NB4 (cell line): ENCODE data around the gene TAF12.

Experiments
- POLR2A ChIP-seq: IDR thresholded peaks from 2 replicates; pipeline ENCODE4 v1.6.1; 2011; ENCODE audit warnings: mild to moderate bottlenecking; ENCODE audit not compliant: insufficient read length; ENCODE audit errors: extremely low read depth
- TF ChIP-seq, protein P1 (sequence below): IDR thresholded peaks from 2 replicates; pipeline ENCODE4 v1.6.1; 2011; ENCODE audit warnings: low read depth, low read length
- TF ChIP-seq, protein P2 (sequence below): IDR thresholded peaks from one replicate; pipeline ENCODE4 v1.5.1; 2012; ENCODE audit warnings: low read depth, low read length

DNA sequence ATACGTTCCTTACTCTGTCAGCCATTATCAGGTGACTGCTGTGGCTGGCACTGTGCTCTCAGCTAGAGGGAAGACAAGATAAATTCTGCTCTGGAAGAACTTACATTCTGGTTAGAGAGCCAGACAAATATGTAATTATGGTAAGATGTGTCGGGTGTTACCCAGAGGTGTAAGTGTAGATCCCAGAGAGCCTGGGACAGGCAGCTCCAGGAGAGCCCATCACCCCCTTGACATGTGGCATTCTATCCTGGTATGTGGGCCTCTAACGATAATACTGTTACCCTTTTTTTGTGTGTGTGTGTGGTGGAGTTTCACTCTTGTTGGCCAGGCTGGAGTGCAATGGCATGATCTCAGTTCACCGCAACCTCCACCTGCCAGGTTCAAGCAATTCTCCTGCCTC is 71.0 kb downstream of the TAF12 start:
- TF ChIP-seq, protein P1, sequence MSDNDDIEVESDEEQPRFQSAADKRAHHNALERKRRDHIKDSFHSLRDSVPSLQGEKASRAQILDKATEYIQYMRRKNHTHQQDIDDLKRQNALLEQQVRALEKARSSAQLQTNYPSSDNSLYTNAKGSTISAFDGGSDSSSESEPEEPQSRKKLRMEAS, result no peak
- TF ChIP-seq, protein P2, sequence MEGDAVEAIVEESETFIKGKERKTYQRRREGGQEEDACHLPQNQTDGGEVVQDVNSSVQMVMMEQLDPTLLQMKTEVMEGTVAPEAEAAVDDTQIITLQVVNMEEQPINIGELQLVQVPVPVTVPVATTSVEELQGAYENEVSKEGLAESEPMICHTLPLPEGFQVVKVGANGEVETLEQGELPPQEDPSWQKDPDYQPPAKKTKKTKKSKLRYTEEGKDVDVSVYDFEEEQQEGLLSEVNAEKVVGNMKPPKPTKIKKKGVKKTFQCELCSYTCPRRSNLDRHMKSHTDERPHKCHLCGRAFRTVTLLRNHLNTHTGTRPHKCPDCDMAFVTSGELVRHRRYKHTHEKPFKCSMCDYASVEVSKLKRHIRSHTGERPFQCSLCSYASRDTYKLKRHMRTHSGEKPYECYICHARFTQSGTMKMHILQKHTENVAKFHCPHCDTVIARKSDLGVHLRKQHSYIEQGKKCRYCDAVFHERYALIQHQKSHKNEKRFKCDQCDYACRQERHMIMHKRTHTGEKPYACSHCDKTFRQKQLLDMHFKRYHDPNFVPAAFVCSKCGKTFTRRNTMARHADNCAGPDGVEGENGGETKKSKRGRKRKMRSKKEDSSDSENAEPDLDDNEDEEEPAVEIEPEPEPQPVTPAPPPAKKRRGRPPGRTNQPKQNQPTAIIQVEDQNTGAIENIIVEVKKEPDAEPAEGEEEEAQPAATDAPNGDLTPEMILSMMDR, result no peak
- TF ChIP-seq POLR2A, result no peak
